BE2C (cell line): ENCODE measurements around the gene SHISAL2B.
"Not testable (repeated sequence)": the region's sequence is repeated elsewhere in the genome, so short reads cannot be mapped to it uniquely, and the experiment has no call there.

Source experiments
- DNase-seq: peaks from one replicate; pipeline ENCODE4 v3.0.0-alpha.2; 2020
- H3K27me3 ChIP-seq: fragments of 250-450 bp; sonication (Bioruptor Pico); 2 replicates; pipeline ENCODE4 v1.5.1; 2020; ENCODE audit warnings: mild to moderate bottlenecking
- H3K36me3 ChIP-seq: fragments of 250-450 bp; sonication (Bioruptor Pico); 2 replicates; pipeline ENCODE4 v1.5.1; 2020; ENCODE audit warnings: mild to moderate bottlenecking
- H3K4me1 ChIP-seq: fragments of 250-450 bp; sonication (Bioruptor Pico); 2 replicates; pipeline ENCODE4 v1.5.1; 2020
- H3K4me3 ChIP-seq: 2 replicates; pipeline ENCODE4 v1.5.1; 2011; ENCODE audit warnings: low read depth, low read length
- H3K9me3 ChIP-seq: fragments of 250-450 bp; sonication (Bioruptor Pico); 2 replicates; pipeline ENCODE4 v1.5.1; 2020
- CTCF ChIP-seq: IDR thresholded peaks from 2 replicates; pipeline ENCODE4 v1.5.1; 2012; ENCODE audit warnings: mild to moderate bottlenecking, low read depth, low read length

Gene SHISAL2B

GRCh38 chr5:64654561-64654938 is 35.8 kb upstream of the SHISAL2B start:
- Histone ChIP-seq H3K27me3 (peaks cover 2% of the 10 kb centered on the region; the same call in 1 of the 2 replicates), H3K4me1 (no peaks in the 10 kb centered on the region), H3K36me3 (no peaks in the 10 kb centered on the region), H3K9me3 (no peaks in the 10 kb centered on the region), H3K4me3 (no peak overlapping the region)
- no peak for DNase-seq
- TF ChIP-seq CTCF: no peak

- Histone ChIP-seq H3K4me1 (no peaks in the 10 kb centered on the region), H3K27me3 (peaks cover 7% of the 10 kb centered on the region), H3K9me3 (no peaks in the 10 kb centered on the region), H3K4me3 (no peak overlapping the region), H3K36me3 (no peaks in the 10 kb centered on the region)
- no peak for TF ChIP-seq CTCF
- no peak for DNase-seq
These were observed 34.7 kb upstream of the SHISAL2B start for GRCh38 chr5:64655596-64655995.

DNA sequence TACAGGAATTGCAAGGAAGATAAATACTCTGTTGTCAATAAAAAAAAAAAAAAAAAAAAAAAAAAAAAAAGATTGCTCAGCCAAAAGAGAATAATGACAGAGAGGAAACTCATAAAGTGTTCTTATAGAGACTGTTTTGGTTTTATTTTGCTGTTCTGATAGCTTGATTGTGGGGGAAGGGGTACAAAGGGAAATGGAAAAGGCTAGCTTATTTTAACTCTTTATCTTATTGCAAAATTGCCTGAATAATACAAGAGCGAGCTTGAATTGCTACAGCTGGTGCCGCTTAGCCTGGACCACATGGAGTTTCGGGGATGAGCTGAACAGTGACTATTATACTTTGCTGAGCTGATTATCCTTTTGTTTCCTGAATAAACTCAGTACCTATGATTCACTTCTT is 31.0 kb upstream of the SHISAL2B start:
- peaks cover 10% of the 10 kb centered on the region for H3K27me3 ChIP-seq
- TF ChIP-seq CTCF: no peak
- no peak for DNase-seq
- H3K4me1 ChIP-seq: no peaks in the 10 kb centered on the region
- no peaks in the 10 kb centered on the region for H3K9me3 ChIP-seq
- no peaks in the 10 kb centered on the region for H3K36me3 ChIP-seq
- H3K4me3 ChIP-seq: no peak overlapping the region

- not testable (repeated sequence) for H3K27me3 ChIP-seq, H3K36me3 ChIP-seq, H3K4me1 ChIP-seq, H3K4me3 ChIP-seq, DNase-seq, H3K9me3 ChIP-seq
These were observed 27.1 kb upstream of the SHISAL2B start for GRCh38 chr5:64663181-64663580.

GRCh38 chr5:64665243-64665642 is 25.1 kb upstream of the SHISAL2B start:
- Histone ChIP-seq H3K4me1 (no peaks in the 10 kb centered on the region), H3K4me3 (no peak overlapping the region), H3K27me3 (peaks cover 4% of the 10 kb centered on the region; the same call in 1 of the 2 replicates), H3K9me3 (no peaks in the 10 kb centered on the region; the same call in 1 of the 2 replicates), H3K36me3 (no peaks in the 10 kb centered on the region)
- no peak for DNase-seq
- TF ChIP-seq CTCF: no peak

GRCh38 chr5:64666078-64666477 is 24.2 kb upstream of the SHISAL2B start:
- no peak for TF ChIP-seq CTCF
- H3K9me3 ChIP-seq: no peaks in the 10 kb centered on the region; the same call in 1 of the 2 replicates
- H3K4me1 ChIP-seq: no peaks in the 10 kb centered on the region

DNA sequence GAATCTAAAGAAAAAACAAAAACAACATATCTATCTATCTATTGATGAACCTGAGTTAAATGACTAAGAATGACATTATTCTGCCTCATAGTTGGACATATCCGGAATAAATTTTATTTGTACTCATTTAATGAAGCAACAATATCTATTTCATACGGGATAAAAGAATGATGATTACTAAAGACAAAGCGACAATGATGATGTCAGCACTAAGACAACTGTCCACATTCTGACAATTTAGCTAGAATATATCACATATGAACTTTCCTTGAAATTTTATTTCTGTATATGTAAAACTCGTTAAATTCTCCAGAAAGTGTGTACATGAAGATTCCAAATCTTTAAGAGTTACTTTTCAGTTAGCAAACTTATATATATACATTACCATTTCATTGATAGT is 23.2 kb upstream of the SHISAL2B start:
- Histone ChIP-seq H3K27me3 (no peaks in the 10 kb centered on the region), H3K9me3 (no peaks in the 10 kb centered on the region; the same call in 1 of the 2 replicates), H3K4me3 (no peak overlapping the region), H3K36me3 (no peaks in the 10 kb centered on the region), H3K4me1 (no peaks in the 10 kb centered on the region)
- DNase-seq: no peak
- no peak for TF ChIP-seq CTCF

More at GRCh38 chr5:64666078-64666477, 24.2 kb upstream of the SHISAL2B start:
- Histone ChIP-seq H3K27me3 (no peaks in the 10 kb centered on the region), H3K4me3 (no peak overlapping the region), H3K36me3 (no peaks in the 10 kb centered on the region)
- no peak for DNase-seq
